HG03378 (cell line): ENCODE data around the gene WHRN.

Source experiments
- ATAC-seq: cut with Tn5 transposase; IDR thresholded peaks from one replicate; pipeline ENCODE4 v1.9.1; 2021; ENCODE audit warnings: mild to moderate bottlenecking, moderate library complexity; ENCODE audit not compliant: unreplicated experiment

Gene WHRN

GRCh38 chr9:114505187-114506081 is at the start of gene WHRN:
Gene WHRN, minus strand, starts transcription at chr9:114505473. Its CDS starts 672 bp downstream, at chr9:114504801.
- no peak for ATAC-seq

- ATAC-seq, result no peak
Measured at GRCh38 chr9:114553202-114553601, 47.9 kb upstream of the WHRN start.

GRCh38 chr9:114552706-114553105 is 47.4 kb upstream of the WHRN start:
- ATAC-seq, result no peak

GRCh38 chr9:114551750-114552685 is 46.7 kb upstream of the WHRN start:
- no peak for ATAC-seq

- no peak for ATAC-seq
Measured at GRCh38 chr9:114549697-114550330, 44.5 kb upstream of the WHRN start.

GRCh38 chr9:114546851-114547250 is 41.6 kb upstream of the WHRN start:
- ATAC-seq, result no peak

GRCh38 chr9:114545055-114545454 is 39.8 kb upstream of the WHRN start:
- no peak for ATAC-seq

GRCh38 chr9:114539701-114540380 is 34.6 kb upstream of the WHRN start:
- no peak for ATAC-seq

- no peak for ATAC-seq
Measured at GRCh38 chr9:114538241-114538640, 33.0 kb upstream of the WHRN start.

- no peak for ATAC-seq
Measured at GRCh38 chr9:114532561-114533237, 27.4 kb upstream of the WHRN start.

- no peak for ATAC-seq
Measured at GRCh38 chr9:114529285-114529684, 24.0 kb upstream of the WHRN start.

GRCh38 chr9:114526807-114527206 is 21.5 kb upstream of the WHRN start:
- no peak for ATAC-seq

- ATAC-seq, result no peak
Measured at GRCh38 chr9:114525513-114525912, 20.2 kb upstream of the WHRN start.

- ATAC-seq, result no peak
Measured at GRCh38 chr9:114524247-114524681, 19.0 kb upstream of the WHRN start.

- ATAC-seq, result no peak
Measured at GRCh38 chr9:114522847-114523246, 17.6 kb upstream of the WHRN start.

GRCh38 chr9:114522286-114522685 is 17.0 kb upstream of the WHRN start:
- ATAC-seq, result no peak

- ATAC-seq, result no peak
Measured at GRCh38 chr9:114521846-114522245, 16.6 kb upstream of the WHRN start.

- ATAC-seq, result peak; percentile 83
Measured at GRCh38 chr9:114518599-114519022, 13.3 kb upstream of the WHRN start.

GRCh38 chr9:114518120-114518519 is 12.8 kb upstream of the WHRN start:
- ATAC-seq, result no peak

- ATAC-seq, result no peak
Measured at GRCh38 chr9:114516913-114517312, 11.6 kb upstream of the WHRN start.
